ENCODE data around the gene GYG2. TPM values are rescaled to one million over a fixed set of nuclear protein-coding genes. Genes with fewer than 3 reads are reported as not detected.

Gene GYG2
- total RNA-seq, 1 donor from 2014 or later = 4.5 TPM

DNA sequence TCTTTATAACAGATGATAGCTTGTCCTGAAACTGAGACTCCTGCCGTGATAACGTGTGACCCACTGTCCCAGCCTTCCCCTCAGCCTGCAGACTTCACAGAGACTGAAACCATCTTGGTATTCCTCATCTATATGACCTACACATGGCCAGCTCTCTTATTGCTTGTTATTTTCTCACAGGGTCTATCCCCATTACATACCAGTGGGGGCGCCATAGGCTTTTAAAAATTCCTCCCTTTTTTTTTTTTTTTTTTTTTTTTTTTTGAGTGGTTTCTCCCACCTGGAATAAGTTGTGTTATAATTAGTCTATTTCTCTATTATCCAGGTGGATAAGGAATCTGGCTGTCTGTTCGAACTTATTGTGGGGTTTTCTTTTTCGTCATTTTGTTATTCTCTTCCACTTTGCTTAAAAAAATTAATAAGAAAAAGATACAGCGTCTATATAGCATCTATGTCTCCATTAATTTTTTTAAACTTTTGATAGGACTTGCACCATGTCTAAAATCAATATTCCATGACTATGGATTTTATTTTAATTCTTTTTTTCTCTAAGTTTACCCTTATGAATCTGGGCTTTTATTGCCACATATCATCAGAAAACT is 47.2 kb downstream of the GYG2 start:
- Mint-ChIP-seq H3K36me3 (ENCODE audit: low read depth, unreplicated experiment) (peaks cover 7% of the 10 kb centered on the region), H3K4me1 (ENCODE audit: unreplicated experiment) (no peaks in the 10 kb centered on the region), H3K27ac (ENCODE audit: unreplicated experiment) (no peak overlapping the region), H3K9me3 (ENCODE audit: unreplicated experiment) (no peaks in the 10 kb centered on the region), H3K27me3 (ENCODE audit: unreplicated experiment) (peaks cover 2% of the 10 kb centered on the region), H3K4me3 (ENCODE audit: unreplicated experiment) (no peak overlapping the region)
- TF ChIP-seq, protein P1, sequence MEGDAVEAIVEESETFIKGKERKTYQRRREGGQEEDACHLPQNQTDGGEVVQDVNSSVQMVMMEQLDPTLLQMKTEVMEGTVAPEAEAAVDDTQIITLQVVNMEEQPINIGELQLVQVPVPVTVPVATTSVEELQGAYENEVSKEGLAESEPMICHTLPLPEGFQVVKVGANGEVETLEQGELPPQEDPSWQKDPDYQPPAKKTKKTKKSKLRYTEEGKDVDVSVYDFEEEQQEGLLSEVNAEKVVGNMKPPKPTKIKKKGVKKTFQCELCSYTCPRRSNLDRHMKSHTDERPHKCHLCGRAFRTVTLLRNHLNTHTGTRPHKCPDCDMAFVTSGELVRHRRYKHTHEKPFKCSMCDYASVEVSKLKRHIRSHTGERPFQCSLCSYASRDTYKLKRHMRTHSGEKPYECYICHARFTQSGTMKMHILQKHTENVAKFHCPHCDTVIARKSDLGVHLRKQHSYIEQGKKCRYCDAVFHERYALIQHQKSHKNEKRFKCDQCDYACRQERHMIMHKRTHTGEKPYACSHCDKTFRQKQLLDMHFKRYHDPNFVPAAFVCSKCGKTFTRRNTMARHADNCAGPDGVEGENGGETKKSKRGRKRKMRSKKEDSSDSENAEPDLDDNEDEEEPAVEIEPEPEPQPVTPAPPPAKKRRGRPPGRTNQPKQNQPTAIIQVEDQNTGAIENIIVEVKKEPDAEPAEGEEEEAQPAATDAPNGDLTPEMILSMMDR (IDR thresholded peaks at IDR 0.05; ENCODE audit: unreplicated experiment) = peak; percentile 36
- no peak for DNase-seq (ENCODE audit: low spot score)

DNA sequence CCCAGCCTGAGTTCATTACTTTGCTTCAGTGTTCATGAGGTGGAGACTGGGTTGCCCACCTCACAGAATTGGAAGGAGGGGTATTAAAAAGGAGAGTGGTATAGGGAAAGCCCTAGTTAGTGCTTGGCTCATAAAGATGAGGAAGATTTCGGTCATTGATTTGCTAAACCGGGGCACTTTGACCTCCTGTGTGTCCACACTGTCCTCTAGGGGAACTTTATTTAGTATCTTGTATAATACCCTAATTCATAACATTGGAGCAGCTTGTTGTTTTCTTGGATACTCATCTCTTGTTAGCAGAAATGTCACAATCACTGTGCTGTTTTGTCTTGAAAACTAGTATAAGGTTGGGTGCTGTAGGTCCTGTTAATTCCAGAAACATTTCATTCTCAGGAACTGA is 49.8 kb downstream of the GYG2 start:
- no peaks in the 10 kb centered on the region for H3K9me3 Mint-ChIP-seq (ENCODE audit: unreplicated experiment)
- DNase-seq (ENCODE audit: low spot score) = no peak
- peaks cover 7% of the 10 kb centered on the region for H3K36me3 Mint-ChIP-seq (ENCODE audit: low read depth, unreplicated experiment)
- H3K4me1 Mint-ChIP-seq (ENCODE audit: unreplicated experiment) = no peaks in the 10 kb centered on the region
- no peak overlapping the region for H3K27ac Mint-ChIP-seq (ENCODE audit: unreplicated experiment)
- H3K27me3 Mint-ChIP-seq (ENCODE audit: unreplicated experiment) = peaks cover 2% of the 10 kb centered on the region
- H3K4me3 Mint-ChIP-seq (ENCODE audit: unreplicated experiment) = no peak overlapping the region
- TF ChIP-seq, protein P1 (IDR thresholded peaks at IDR 0.05; ENCODE audit: unreplicated experiment) = no peak

DNA sequence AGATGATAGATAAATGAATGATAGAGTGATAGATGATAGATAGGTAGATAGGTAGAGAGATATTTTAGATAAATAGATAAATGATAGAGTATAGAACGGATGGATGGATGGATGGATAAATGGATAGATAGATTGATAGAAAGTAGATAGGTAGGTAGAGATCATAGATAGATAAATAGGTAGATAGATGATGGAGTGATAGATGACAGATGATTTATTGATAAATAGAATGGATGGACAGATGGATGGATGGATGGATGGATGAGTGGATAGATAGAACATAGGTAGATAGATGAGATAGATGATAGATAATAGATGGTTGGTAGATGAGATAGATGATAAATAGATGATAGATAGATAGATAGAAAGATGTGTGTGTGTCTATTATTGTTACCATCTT is 50.9 kb downstream of the GYG2 start:
- H3K4me3 Mint-ChIP-seq (ENCODE audit: unreplicated experiment) = no peak overlapping the region

DNA sequence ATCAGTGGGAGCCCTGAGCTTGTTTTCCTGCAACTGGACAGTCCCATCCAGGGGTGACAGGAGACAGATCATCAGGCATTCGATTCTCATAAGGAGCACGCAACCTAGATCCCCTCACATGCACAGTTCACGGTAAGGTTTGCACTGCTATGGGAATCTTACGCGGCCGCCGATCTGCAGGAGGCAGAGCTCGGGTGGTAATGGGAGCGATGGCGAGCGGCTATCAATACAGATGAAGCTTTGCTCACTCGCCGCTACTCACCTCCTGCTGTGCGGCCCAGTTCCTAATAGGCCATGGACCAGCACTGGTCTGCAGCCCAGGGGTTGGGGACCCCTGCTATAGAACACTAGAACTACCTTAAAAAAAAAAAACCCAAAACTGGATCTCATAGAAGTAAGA is 55.0 kb downstream of the GYG2 start:
- Mint-ChIP-seq H3K27ac (ENCODE audit: unreplicated experiment) (no peak overlapping the region), H3K36me3 (ENCODE audit: low read depth, unreplicated experiment) (no peaks in the 10 kb centered on the region), H3K4me3 (ENCODE audit: unreplicated experiment) (no peak overlapping the region), H3K9me3 (ENCODE audit: unreplicated experiment) (no peaks in the 10 kb centered on the region), H3K27me3 (ENCODE audit: unreplicated experiment) (peaks cover 2% of the 10 kb centered on the region), H3K4me1 (ENCODE audit: unreplicated experiment) (no peaks in the 10 kb centered on the region)
- TF ChIP-seq, protein P1 (IDR thresholded peaks at IDR 0.05; ENCODE audit: unreplicated experiment) = no peak
- DNase-seq (ENCODE audit: low spot score) = no peak

More for the DNA sequence above, 50.9 kb downstream of the GYG2 start:
- H3K36me3 Mint-ChIP-seq (ENCODE audit: low read depth, unreplicated experiment) = peaks cover 5% of the 10 kb centered on the region
- TF ChIP-seq, protein P1 (IDR thresholded peaks at IDR 0.05; ENCODE audit: unreplicated experiment) = no peak
- no peaks in the 10 kb centered on the region for H3K4me1 Mint-ChIP-seq (ENCODE audit: unreplicated experiment)
- DNase-seq (ENCODE audit: low spot score) = no peak
- peaks cover 2% of the 10 kb centered on the region for H3K27me3 Mint-ChIP-seq (ENCODE audit: unreplicated experiment)
- H3K27ac Mint-ChIP-seq (ENCODE audit: unreplicated experiment) = no peak overlapping the region
- H3K9me3 Mint-ChIP-seq (ENCODE audit: unreplicated experiment) = no peaks in the 10 kb centered on the region

DNA sequence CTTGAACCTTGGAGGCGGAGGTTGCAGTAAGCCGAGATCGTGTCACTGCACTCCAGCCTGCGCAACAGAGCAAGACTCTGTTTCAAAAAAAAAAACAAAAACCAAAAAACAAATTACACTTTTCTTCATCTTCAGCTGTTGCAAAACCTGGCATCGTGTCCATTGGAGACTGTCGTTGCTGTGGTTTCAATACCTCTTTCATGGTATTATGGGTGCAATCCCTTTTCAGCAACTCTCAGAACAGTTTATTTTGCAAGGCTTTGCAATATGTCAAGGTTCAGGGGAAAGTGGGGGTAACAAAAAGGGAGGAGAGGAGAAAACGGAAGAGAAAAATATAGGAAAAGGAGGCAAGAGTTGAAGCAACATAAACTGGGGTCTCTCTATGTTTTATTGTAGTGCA is 59.6 kb downstream of the GYG2 start:
- TF ChIP-seq, protein P1 (IDR thresholded peaks at IDR 0.05; ENCODE audit: unreplicated experiment) = no peak
- H3K4me3 Mint-ChIP-seq (ENCODE audit: unreplicated experiment) = no peak overlapping the region
- no peaks in the 10 kb centered on the region for H3K27me3 Mint-ChIP-seq (ENCODE audit: unreplicated experiment)
- H3K9me3 Mint-ChIP-seq (ENCODE audit: unreplicated experiment) = no peaks in the 10 kb centered on the region
- no peak overlapping the region for H3K27ac Mint-ChIP-seq (ENCODE audit: unreplicated experiment)
- no peak for DNase-seq (ENCODE audit: low spot score)
- H3K4me1 Mint-ChIP-seq (ENCODE audit: unreplicated experiment) = peaks cover 4% of the 10 kb centered on the region
- no peaks in the 10 kb centered on the region for H3K36me3 Mint-ChIP-seq (ENCODE audit: low read depth, unreplicated experiment)
